GM06990 (cell line): ENCODE results near the gene FAM120A.
"Not testable (repeated sequence)": the region's sequence is repeated elsewhere in the genome, so short reads cannot be mapped to it uniquely, and the experiment has no call there.

Experiments used
- DNase-seq: peaks from one replicate; pipeline ENCODE4 v3.0.0-alpha.2; 2011; ENCODE audit not compliant: insufficient read length; ENCODE audit errors: extremely low read depth
- H3K27me3 ChIP-seq: replicated peaks from 2 replicates; pipeline ENCODE4 v1.6.0; 2011; ENCODE audit warnings: low read length; ENCODE audit not compliant: control insufficient read depth, insufficient read depth
- H3K36me3 ChIP-seq: 2 replicates; pipeline ENCODE4 v1.5.1; 2011; ENCODE audit warnings: low read length; ENCODE audit not compliant: control insufficient read depth, insufficient read depth
- H3K4me3 ChIP-seq: replicated peaks from 2 replicates; pipeline ENCODE4 v1.5.1; 2011; ENCODE audit warnings: low read depth, mild to moderate bottlenecking, control low read depth, low read length
- CTCF ChIP-seq: IDR thresholded peaks from 2 replicates; pipeline ENCODE4 v1.5.1; 2011; ENCODE audit warnings: low read length, control low read depth, mild to moderate bottlenecking, inconsistent platforms; ENCODE audit not compliant: insufficient read depth, poor library complexity, severe bottlenecking

The FAM120A gene

GRCh38 chr9:93508207-93508606 is 56.7 kb downstream of the FAM120A start:
- DNase-seq: no peak
- H3K36me3 ChIP-seq: peaks cover 6% of the 10 kb centered on the region
- H3K4me3 ChIP-seq: no peak overlapping the region
- TF ChIP-seq CTCF: no peak
- H3K27me3 ChIP-seq: no peaks in the 10 kb centered on the region

- Histone ChIP-seq H3K27me3 (no peaks in the 10 kb centered on the region), H3K4me3 (no peak overlapping the region), H3K36me3 (peaks cover 4% of the 10 kb centered on the region)
- no peak for TF ChIP-seq CTCF
- no peak for DNase-seq
Measured at GRCh38 chr9:93509084-93509483, 57.6 kb downstream of the FAM120A start.

GRCh38 chr9:93510041-93510440 is 58.6 kb downstream of the FAM120A start:
- DNase-seq: no peak
- no peak for TF ChIP-seq CTCF
- peaks cover 6% of the 10 kb centered on the region for H3K36me3 ChIP-seq
- no peak overlapping the region for H3K4me3 ChIP-seq
- H3K27me3 ChIP-seq: no peaks in the 10 kb centered on the region

GRCh38 chr9:93511228-93511627 is 59.7 kb downstream of the FAM120A start:
- not testable (repeated sequence) for H3K4me3 ChIP-seq, H3K36me3 ChIP-seq, DNase-seq, H3K27me3 ChIP-seq

GRCh38 chr9:93512170-93512812 is 60.8 kb downstream of the FAM120A start:
- DNase-seq, H3K4me3 ChIP-seq, H3K27me3 ChIP-seq, H3K36me3 ChIP-seq: not testable (repeated sequence)

- TF ChIP-seq CTCF: no peak
- no peak overlapping the region for H3K4me3 ChIP-seq
- H3K36me3 ChIP-seq: peaks cover 8% of the 10 kb centered on the region
- no peaks in the 10 kb centered on the region for H3K27me3 ChIP-seq
- no peak for DNase-seq
Measured at GRCh38 chr9:93513606-93514005, 62.1 kb downstream of the FAM120A start.

GRCh38 chr9:93517331-93517730 is 65.8 kb downstream of the FAM120A start:
- no peak for DNase-seq
- H3K36me3 ChIP-seq: peaks cover 11% of the 10 kb centered on the region
- no peaks in the 10 kb centered on the region for H3K27me3 ChIP-seq
- TF ChIP-seq CTCF: no peak
- H3K4me3 ChIP-seq: no peak overlapping the region
